HCT116 (cell line): ENCODE results near the gene ZNF492. TPM values are rescaled to one million over a fixed set of nuclear protein-coding genes. Genes with fewer than 3 reads are reported as not detected.

Experiments used
- ATAC-seq: fragments of 200-7000 bp; cut with Tn5 transposase; 2 replicates; pipeline ENCODE4 v1.9.1; 2020; ENCODE audit warnings: mild to moderate bottlenecking, moderate library complexity
- BruUV-seq: library from RNA; stranded (reverse); fragments of 400-500 nt; replicated peaks from 2 replicates; lab custom pipeline; 2021; lab: Mats Ljungman, UMichigan
- CTCF ChIA-PET: fragments of 300-600 bp; sonication (Branson Sonifier 250); formaldehyde crosslinking; loops from one replicate; lab custom pipeline; 2021; ENCODE audit warnings: antibody characterized with exemption; lab: Charles Lee
- POLR2A ChIA-PET: fragments of 300-600, 350-600 bp; sonication (Branson Sonifier 250); formaldehyde crosslinking; loops from one replicate; lab custom pipeline; 2021; ENCODE audit warnings: antibody characterized with exemption; lab: Charles Lee
- RAD21 ChIA-PET, 2 experiments: fragments of 300-600 bp; sonication (Branson Sonifier 250); formaldehyde crosslinking; loops; one replicate each; lab custom pipeline; 2023; ENCODE audit warnings: low total read pairs in 2 of 2; ENCODE audit not compliant: uncharacterized antibody in 2 of 2, unreplicated experiment in 2 of 2, low non-redundant PET in 1 of 2; lab: Charles Lee
- DNase-seq: peaks from one replicate; pipeline ENCODE4 v3.0.0-alpha.2; 2010; ENCODE audit warnings: low read depth, low spot score
- H2AFZ ChIP-seq: fragments of 200-600 bp; shearing (Covaris generic), sonication (generic); 2 replicates; pipeline ENCODE4 v1.6.1; 2017; ENCODE audit warnings: low read depth, mixed run types, mixed read lengths, antibody characterized with exemption, low read length; ENCODE audit not compliant: poor library complexity, severe bottlenecking
- H3K27ac ChIP-seq: 2 replicates; pipeline ENCODE4 v1.5.1; 2012; ENCODE audit warnings: low read depth, low read length
- H3K27me3 ChIP-seq: fragments of 200-600 bp; sonication (generic); 2 replicates; pipeline ENCODE4 v1.6.1; 2016; ENCODE audit warnings: mixed run types, low read length, mixed read lengths; ENCODE audit not compliant: insufficient read depth
- H3K36me3 ChIP-seq, 2 experiments: fragments of 200-500 bp in 1 of 2; fragments of 200-600 bp in 1 of 2; sonication (Bioruptor generic) in 1 of 2; sonication (generic) in 1 of 2; 2 replicates each; pipeline versions ENCODE4 v1.5.1 to v1.6.1; 2014 to 2016; ENCODE audit warnings: low read length in 2 of 2, inconsistent platforms in 1 of 2, mixed read lengths in 1 of 2, mixed run types in 1 of 2; ENCODE audit not compliant: insufficient read depth in 2 of 2, control insufficient read depth in 1 of 2
- H3K4me1 ChIP-seq, 2 experiments: fragments of 200-600 bp in 1 of 2; sonication (generic) in 1 of 2; 2 replicates each; pipeline versions ENCODE4 v1.5.1 to v1.6.1; 2012 to 2017; ENCODE audit warnings: low read length in 2 of 2, inconsistent platforms in 1 of 2, mild to moderate bottlenecking in 1 of 2, mixed read lengths in 1 of 2, mixed run types in 1 of 2, moderate library complexity in 1 of 2; ENCODE audit not compliant: insufficient read depth in 2 of 2, control insufficient read depth in 1 of 2
- H3K4me2 ChIP-seq: fragments of 200-600 bp; sonication (generic); 2 replicates; pipeline ENCODE4 v1.6.1; 2017; ENCODE audit warnings: mixed run types, low read length, mixed read lengths
- H3K4me3 ChIP-seq, 2 experiments: fragments of 200-600 bp in 1 of 2; sonication (generic) in 1 of 2; replicated peaks in 1 of 2; 2 replicates each; pipeline ENCODE4 v1.5.1; 2011 to 2016; ENCODE audit warnings: low read length in 2 of 2, control low read depth in 1 of 2, low read depth in 1 of 2, mild to moderate bottlenecking in 1 of 2, mixed read lengths in 1 of 2, mixed run types in 1 of 2
- H3K79me2 ChIP-seq: fragments of 200-600 bp; sonication (generic); 2 replicates; pipeline ENCODE4 v1.6.1; 2017; ENCODE audit warnings: mild to moderate bottlenecking, mixed run types, low read length, moderate library complexity, mixed read lengths; ENCODE audit not compliant: insufficient read depth
- H3K9ac ChIP-seq: fragments of 200-600 bp; sonication (generic); 2 replicates; pipeline ENCODE4 v1.6.1; 2016; ENCODE audit warnings: low read length, mixed read lengths
- H3K9me2 ChIP-seq: fragments of 200-600 bp; sonication (generic), shearing (Covaris generic); 2 replicates; pipeline ENCODE4 v1.6.1; 2017; ENCODE audit warnings: mixed run types, mild to moderate bottlenecking, moderate library complexity; ENCODE audit not compliant: insufficient read depth
- H3K9me3 ChIP-seq, 2 experiments: fragments of 200-500 bp in 1 of 2; fragments of 200-600 bp in 1 of 2; sonication (Bioruptor generic) in 1 of 2; sonication (generic) in 1 of 2; 2 replicates each; pipeline ENCODE4 v1.6.1; 2014 to 2017; ENCODE audit warnings: low read length in 2 of 2, mixed read lengths in 2 of 2, inconsistent platforms in 1 of 2, low read depth in 1 of 2, mild to moderate bottlenecking in 1 of 2, mixed run types in 1 of 2, moderate library complexity in 1 of 2; ENCODE audit not compliant: control insufficient read depth in 1 of 2, insufficient read depth in 1 of 2
- H4K20me1 ChIP-seq: fragments of 200-600 bp; sonication (generic), shearing (Covaris generic); 2 replicates; pipeline ENCODE4 v1.6.1; 2017; ENCODE audit warnings: mixed run types, mild to moderate bottlenecking, moderate library complexity; ENCODE audit not compliant: insufficient read depth
- CBX3 ChIP-seq: IDR thresholded peaks from 2 replicates; pipeline ENCODE4 v1.6.1; 2012; ENCODE audit warnings: low read depth
- CEBPB ChIP-seq: IDR thresholded peaks from 2 replicates; pipeline ENCODE4 v1.6.1; 2012; ENCODE audit warnings: low read depth
- EGR1 ChIP-seq: IDR thresholded peaks from 2 replicates; pipeline ENCODE4 v1.6.1; 2012; ENCODE audit warnings: low read depth
- EZH2 ChIP-seq: fragments of 200-600 bp; sonication (generic); IDR thresholded peaks from 2 replicates; pipeline ENCODE4 v1.6.1; 2017; ENCODE audit warnings: antibody characterized with exemption, mixed run types
- EZH2phosphoT487 ChIP-seq: fragments of 200-600 bp; IDR thresholded peaks from 2 replicates; pipeline ENCODE4 v1.6.1; 2018; ENCODE audit warnings: antibody characterized with exemption, borderline replicate concordance
- POLR2A ChIP-seq: IDR thresholded peaks from 2 replicates; pipeline ENCODE4 v1.7.0; 2011; ENCODE audit warnings: borderline replicate concordance; ENCODE audit not compliant: insufficient read depth, insufficient read length; ENCODE audit errors: extremely low read depth
- POLR2AphosphoS5 ChIP-seq: IDR thresholded peaks from 2 replicates; pipeline ENCODE4 v1.6.1; 2011; ENCODE audit warnings: mild to moderate bottlenecking, low read depth, low read length, moderate library complexity
- RAD21 ChIP-seq: IDR thresholded peaks from 2 replicates; pipeline ENCODE4 v1.6.1; 2012; ENCODE audit warnings: low read depth, mild to moderate bottlenecking
- SIN3A ChIP-seq: IDR thresholded peaks from 2 replicates; pipeline ENCODE4 v1.6.1; 2012; ENCODE audit warnings: low read depth
- SP1 ChIP-seq: IDR thresholded peaks from 2 replicates; pipeline ENCODE4 v1.6.1; 2012; ENCODE audit warnings: low read depth
- SRF ChIP-seq: IDR thresholded peaks from 2 replicates; pipeline ENCODE4 v1.6.1; 2012; ENCODE audit warnings: low read depth
- TCF7L2 ChIP-seq: IDR thresholded peaks from 2 replicates; pipeline ENCODE4 v1.7.0; 2011; ENCODE audit warnings: borderline replicate concordance, inconsistent platforms; ENCODE audit not compliant: insufficient read depth, insufficient read length; ENCODE audit errors: extremely low read depth
- YY1 ChIP-seq: IDR thresholded peaks from 2 replicates; pipeline ENCODE4 v1.6.1; 2011; ENCODE audit warnings: low read length, low read depth, moderate library complexity, mild to moderate bottlenecking; ENCODE audit not compliant: insufficient replicate concordance; ENCODE audit errors: extremely low read depth
- ZFX ChIP-seq: fragments of 450-650 bp; IDR thresholded peaks from 2 replicates; pipeline ENCODE4 v1.6.1; 2017
- ZNF274 ChIP-seq: fragments of 200-500 bp; sonication (Bioruptor generic); IDR thresholded peaks from 2 replicates; pipeline ENCODE4 v1.6.1; 2014; ENCODE audit warnings: mild to moderate bottlenecking, low read depth, low read length, inconsistent platforms
- intact Hi-C: fragments of 100-400 bp; cut with micrococcal nuclease; formaldehyde crosslinking; loops from 2 replicates; pipeline ENCODE4 v1.10.0; 2022
- total RNA-seq: library from RNA; stranded (reverse); gene quantifications from one replicate; pipeline ENCODE4 v1.2.1, GENCODE V29; 2021; ENCODE audit not compliant: unreplicated experiment
- TF ChIP-seq, protein P1 (sequence below): IDR thresholded peaks from 2 replicates; pipeline ENCODE4 v1.6.1; 2012
- TF ChIP-seq, protein P2 (sequence below): IDR thresholded peaks from 2 replicates; pipeline ENCODE4 v1.6.1; 2011; ENCODE audit warnings: mild to moderate bottlenecking, low read length, moderate library complexity; ENCODE audit not compliant: insufficient replicate concordance; ENCODE audit errors: extremely low read depth
- TF ChIP-seq, protein P3 (sequence below): IDR thresholded peaks from 2 replicates; pipeline ENCODE4 v1.6.1; 2012; ENCODE audit warnings: low read depth
- TF ChIP-seq, protein P4 (sequence below), 3 experiments: fragments of 200-600 bp in 1 of 3; sonication (generic) in 1 of 3; IDR thresholded peaks in 2 of 3; conservative IDR thresholded peaks in 1 of 3; 2 replicates each; pipeline ENCODE4 v1.5.1; 2012 to 2017; ENCODE audit warnings: low read depth in 2 of 3, low read length in 2 of 3, antibody characterized with exemption in 1 of 3, borderline replicate concordance in 1 of 3, control low read depth in 1 of 3, mild to moderate bottlenecking in 1 of 3, mixed read lengths in 1 of 3, mixed run types in 1 of 3, moderate library complexity in 1 of 3; ENCODE audit not compliant: insufficient read depth in 1 of 3
- TF ChIP-seq, protein P5 (sequence below): IDR thresholded peaks from 2 replicates; pipeline ENCODE4 v1.6.1; 2012

Gene ZNF492
- total RNA-seq, 1 experiment from 2014 or later = not detected

DNA sequence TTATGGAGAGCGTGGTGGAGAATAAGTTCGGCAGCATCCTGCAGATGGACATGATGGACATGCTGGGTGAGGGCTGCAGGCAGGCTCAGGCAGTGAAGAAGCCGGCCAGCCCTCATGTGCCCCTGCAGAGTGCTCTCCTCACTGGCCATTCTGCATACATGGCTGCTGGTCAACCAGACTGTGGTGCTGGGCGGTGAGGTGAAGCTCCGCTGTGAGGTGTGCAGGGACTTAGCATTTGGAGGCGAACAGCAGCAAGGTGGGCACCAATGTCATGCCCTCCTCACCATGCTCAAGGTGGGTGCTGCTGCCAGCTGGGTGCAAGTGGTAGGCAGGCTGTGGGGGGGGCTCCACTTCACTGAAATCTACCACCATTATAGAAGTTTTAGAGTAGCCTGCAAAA is 5.7 kb upstream of the ZNF492 start:
- Histone ChIP-seq H3K4me2 (no peak overlapping the region), H3K27me3 (no peaks in the 10 kb centered on the region), H2AFZ (no peak overlapping the region), H3K9me3 (peaks cover 9 to 11% of the 10 kb centered on the region in 2 experiments; a peak in 2 of 4 replicates), H3K4me1 (no peaks in the 10 kb centered on the region), H4K20me1 (no peaks in the 10 kb centered on the region), H3K36me3 (no peaks in the 10 kb centered on the region), H3K9ac (no peak overlapping the region), H3K79me2 (no peaks in the 10 kb centered on the region)
- POLR2A ChIA-PET = no interaction called here
- CTCF ChIA-PET = no interaction called here
- no TSS peak for BruUV-seq
- no peak for ATAC-seq
- no peak for DNase-seq
- TF ChIP-seq YY1 (no peak), CEBPB (no peak), POLR2AphosphoS5 (no peak), ZNF274 (no peak), SRF (no peak), TCF7L2 (no peak), EZH2phosphoT487 (no peak), SP1 (no peak), RAD21 (no peak), CBX3 (no peak), EZH2 (no peak), POLR2A (no peak), EGR1 (no peak), SIN3A (no peak), ZFX (no peak)
- TF ChIP-seq, protein P1, sequence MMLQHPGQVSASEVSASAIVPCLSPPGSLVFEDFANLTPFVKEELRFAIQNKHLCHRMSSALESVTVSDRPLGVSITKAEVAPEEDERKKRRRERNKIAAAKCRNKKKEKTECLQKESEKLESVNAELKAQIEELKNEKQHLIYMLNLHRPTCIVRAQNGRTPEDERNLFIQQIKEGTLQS = no peak
- TF ChIP-seq, protein P2, sequence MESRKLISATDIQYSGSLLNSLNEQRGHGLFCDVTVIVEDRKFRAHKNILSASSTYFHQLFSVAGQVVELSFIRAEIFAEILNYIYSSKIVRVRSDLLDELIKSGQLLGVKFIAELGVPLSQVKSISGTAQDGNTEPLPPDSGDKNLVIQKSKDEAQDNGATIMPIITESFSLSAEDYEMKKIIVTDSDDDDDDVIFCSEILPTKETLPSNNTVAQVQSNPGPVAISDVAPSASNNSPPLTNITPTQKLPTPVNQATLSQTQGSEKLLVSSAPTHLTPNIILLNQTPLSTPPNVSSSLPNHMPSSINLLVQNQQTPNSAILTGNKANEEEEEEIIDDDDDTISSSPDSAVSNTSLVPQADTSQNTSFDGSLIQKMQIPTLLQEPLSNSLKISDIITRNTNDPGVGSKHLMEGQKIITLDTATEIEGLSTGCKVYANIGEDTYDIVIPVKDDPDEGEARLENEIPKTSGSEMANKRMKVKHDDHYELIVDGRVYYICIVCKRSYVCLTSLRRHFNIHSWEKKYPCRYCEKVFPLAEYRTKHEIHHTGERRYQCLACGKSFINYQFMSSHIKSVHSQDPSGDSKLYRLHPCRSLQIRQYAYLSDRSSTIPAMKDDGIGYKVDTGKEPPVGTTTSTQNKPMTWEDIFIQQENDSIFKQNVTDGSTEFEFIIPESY = no peak
- TF ChIP-seq, protein P3, sequence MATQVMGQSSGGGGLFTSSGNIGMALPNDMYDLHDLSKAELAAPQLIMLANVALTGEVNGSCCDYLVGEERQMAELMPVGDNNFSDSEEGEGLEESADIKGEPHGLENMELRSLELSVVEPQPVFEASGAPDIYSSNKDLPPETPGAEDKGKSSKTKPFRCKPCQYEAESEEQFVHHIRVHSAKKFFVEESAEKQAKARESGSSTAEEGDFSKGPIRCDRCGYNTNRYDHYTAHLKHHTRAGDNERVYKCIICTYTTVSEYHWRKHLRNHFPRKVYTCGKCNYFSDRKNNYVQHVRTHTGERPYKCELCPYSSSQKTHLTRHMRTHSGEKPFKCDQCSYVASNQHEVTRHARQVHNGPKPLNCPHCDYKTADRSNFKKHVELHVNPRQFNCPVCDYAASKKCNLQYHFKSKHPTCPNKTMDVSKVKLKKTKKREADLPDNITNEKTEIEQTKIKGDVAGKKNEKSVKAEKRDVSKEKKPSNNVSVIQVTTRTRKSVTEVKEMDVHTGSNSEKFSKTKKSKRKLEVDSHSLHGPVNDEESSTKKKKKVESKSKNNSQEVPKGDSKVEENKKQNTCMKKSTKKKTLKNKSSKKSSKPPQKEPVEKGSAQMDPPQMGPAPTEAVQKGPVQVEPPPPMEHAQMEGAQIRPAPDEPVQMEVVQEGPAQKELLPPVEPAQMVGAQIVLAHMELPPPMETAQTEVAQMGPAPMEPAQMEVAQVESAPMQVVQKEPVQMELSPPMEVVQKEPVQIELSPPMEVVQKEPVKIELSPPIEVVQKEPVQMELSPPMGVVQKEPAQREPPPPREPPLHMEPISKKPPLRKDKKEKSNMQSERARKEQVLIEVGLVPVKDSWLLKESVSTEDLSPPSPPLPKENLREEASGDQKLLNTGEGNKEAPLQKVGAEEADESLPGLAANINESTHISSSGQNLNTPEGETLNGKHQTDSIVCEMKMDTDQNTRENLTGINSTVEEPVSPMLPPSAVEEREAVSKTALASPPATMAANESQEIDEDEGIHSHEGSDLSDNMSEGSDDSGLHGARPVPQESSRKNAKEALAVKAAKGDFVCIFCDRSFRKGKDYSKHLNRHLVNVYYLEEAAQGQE = no peak
- TF ChIP-seq, protein P4, sequence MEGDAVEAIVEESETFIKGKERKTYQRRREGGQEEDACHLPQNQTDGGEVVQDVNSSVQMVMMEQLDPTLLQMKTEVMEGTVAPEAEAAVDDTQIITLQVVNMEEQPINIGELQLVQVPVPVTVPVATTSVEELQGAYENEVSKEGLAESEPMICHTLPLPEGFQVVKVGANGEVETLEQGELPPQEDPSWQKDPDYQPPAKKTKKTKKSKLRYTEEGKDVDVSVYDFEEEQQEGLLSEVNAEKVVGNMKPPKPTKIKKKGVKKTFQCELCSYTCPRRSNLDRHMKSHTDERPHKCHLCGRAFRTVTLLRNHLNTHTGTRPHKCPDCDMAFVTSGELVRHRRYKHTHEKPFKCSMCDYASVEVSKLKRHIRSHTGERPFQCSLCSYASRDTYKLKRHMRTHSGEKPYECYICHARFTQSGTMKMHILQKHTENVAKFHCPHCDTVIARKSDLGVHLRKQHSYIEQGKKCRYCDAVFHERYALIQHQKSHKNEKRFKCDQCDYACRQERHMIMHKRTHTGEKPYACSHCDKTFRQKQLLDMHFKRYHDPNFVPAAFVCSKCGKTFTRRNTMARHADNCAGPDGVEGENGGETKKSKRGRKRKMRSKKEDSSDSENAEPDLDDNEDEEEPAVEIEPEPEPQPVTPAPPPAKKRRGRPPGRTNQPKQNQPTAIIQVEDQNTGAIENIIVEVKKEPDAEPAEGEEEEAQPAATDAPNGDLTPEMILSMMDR (IDR thresholded peaks at IDR 0.05 in 2 of 3, conservative IDR thresholded peaks at IDR 0.05 in 1 of 3; ENCODE audit: borderline replicate concordance in 1 of 3, insufficient read depth in 1 of 3, low read depth in 2 of 3, low read length in 2 of 3) = no peak
- TF ChIP-seq, protein P5, sequence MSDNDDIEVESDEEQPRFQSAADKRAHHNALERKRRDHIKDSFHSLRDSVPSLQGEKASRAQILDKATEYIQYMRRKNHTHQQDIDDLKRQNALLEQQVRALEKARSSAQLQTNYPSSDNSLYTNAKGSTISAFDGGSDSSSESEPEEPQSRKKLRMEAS = no peak
- TF ChIP-seq, all 23 proteins: peak for 0
- intact Hi-C loops = no loop called here
- H3K4me3 ChIP-seq = no peak overlapping the region
- no peak overlapping the region for H3K27ac ChIP-seq
- no peaks in the 10 kb centered on the region for H3K9me2 ChIP-seq
- RAD21 ChIA-PET = no interaction called here
